ENCODE results near the gene CPSF4. TPM values are rescaled to one million over a fixed set of nuclear protein-coding genes. Genes with fewer than 3 reads are reported as not detected.

The CPSF4 gene
- total RNA-seq, result 38.0 TPM

- peak; percentile 97 for DNase-seq (ENCODE audit: low spot score)
- ATAC-seq, result peak; percentile 95
- intact Hi-C loops (cut with DNase I), result no loop called here
Measured at GRCh38 chr7:99438573-99439480, at the start of gene CPSF4, which contains the start of gene PTCD1. CPSF4 (plus strand) TSS chr7:99438943; CDS start chr7:99439083, 140 bp downstream. PTCD1 (minus strand) TSS chr7:99438798; CDS start chr7:99435242, 3,556 bp downstream.

DNA sequence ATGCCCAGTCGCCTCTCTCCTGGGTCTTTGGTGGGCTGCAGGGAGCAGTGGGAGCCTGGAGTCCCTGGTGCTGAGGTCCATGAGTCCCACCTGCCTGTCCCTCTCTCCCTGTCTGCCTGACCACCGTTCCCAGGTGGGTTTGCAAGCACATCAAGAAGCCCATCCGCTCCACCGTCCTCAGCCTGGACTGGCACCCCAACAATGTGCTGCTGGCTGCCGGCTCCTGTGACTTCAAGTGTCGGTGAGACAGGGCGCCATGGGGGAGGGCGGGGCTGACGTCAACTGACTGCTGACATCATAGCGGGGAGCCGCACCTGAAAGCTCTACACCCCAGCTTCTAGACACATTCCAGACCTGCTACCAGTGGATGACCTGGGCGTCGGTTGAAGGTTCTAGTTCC is 49.0 kb upstream of the CPSF4 start:
- no peak for DNase-seq (ENCODE audit: low spot score)
- no peak for ATAC-seq
- intact Hi-C loops (cut with DNase I), result no loop called here

- intact Hi-C loops (cut with DNase I), result no loop called here
- DNase-seq (ENCODE audit: low spot score) (no peak), ATAC-seq (no peak)
Measured at GRCh38 chr7:99390941-99391602, 47.7 kb upstream of the CPSF4 start.

DNA sequence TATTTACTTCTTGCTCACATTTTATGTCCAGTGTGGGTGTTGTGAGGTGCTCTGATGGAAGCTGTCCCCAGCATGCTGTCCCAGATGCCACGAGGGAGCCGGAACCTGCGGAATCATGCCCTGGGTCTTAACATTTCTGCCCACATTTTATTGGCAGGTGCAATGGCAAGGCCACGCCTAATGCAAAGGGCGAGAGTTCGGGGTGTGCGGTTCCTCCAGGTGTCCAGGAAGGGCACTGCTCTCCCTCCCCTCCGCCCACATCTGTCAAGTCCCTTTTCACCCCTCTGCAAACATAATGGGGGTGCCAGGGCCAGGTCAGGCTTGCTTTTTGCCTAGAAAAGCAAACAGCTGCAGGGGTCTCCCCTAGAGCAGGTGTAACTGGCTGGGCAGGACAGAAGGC is 46.7 kb upstream of the CPSF4 start:
- ATAC-seq, result no peak
- intact Hi-C loops (cut with DNase I), result no loop called here
- DNase-seq (ENCODE audit: low spot score), result no peak

GRCh38 chr7:99392659-99393354 is 45.9 kb upstream of the CPSF4 start:
- peak; percentile 88 for ATAC-seq
- peak; percentile 89 for DNase-seq (ENCODE audit: low spot score)
- intact Hi-C loops (cut with DNase I), result no loop called here

DNA sequence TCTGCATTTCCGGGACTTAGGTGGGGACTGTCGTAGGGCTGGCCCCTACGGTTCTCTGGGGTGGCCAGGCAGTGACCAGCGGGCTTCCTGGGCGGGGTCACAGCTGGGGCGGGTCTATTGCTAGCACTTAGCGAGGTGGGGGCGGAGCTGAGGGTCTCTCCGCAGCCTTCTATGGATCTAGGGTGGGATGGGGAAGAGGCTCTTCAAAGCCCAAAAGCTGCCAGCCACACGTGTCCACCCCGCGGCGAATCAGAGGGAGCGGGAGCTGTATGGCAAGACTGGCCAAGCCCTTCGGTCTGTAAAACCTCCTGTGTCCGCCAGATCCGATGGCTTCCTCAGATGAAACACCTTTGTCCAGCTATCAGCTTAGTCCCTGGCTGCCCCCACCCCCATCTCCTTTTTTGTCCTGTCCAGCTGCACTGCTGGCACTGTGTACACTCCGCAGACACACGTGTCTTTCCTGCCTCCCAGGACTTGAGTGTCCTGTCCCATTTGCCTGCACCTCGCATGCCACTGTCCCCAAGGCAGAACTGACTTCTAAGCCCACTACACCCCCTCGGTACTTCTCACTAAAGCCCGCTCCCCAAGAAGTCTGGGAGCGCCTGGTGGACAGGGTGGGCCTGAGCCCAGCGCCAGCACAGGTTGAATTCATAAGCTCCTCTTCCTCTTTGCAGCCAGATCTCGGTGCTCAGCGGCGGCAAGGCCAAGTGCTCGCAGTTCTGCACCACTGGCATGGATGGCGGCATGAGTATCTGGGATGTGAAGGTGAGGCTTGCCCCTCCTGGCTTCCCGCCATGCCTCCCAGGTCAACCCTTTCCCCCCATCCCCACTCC is 45.2 kb upstream of the CPSF4 start:
- DNase-seq (ENCODE audit: low spot score) (peak; percentile 77), ATAC-seq (peak; percentile 59)
- intact Hi-C loops (cut with DNase I), result no loop called here

DNA sequence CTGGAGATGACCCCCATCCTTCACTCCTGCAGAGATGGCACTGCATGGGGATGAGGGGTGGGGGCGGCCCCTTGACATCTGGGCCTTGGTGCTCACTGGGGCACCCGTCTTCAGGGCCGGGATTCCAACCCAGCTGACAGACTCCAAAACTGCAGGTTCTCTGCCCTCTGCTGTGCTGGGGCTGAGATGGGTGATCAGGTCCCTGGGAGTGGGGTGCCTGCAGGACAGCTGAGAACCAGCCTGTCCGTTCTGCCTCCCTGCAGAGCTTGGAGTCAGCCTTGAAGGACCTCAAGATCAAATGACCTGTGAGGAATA is 44.6 kb upstream of the CPSF4 start:
- DNase-seq (ENCODE audit: low spot score) (no peak), ATAC-seq (no peak)
- intact Hi-C loops (cut with DNase I), result no loop called here

DNA sequence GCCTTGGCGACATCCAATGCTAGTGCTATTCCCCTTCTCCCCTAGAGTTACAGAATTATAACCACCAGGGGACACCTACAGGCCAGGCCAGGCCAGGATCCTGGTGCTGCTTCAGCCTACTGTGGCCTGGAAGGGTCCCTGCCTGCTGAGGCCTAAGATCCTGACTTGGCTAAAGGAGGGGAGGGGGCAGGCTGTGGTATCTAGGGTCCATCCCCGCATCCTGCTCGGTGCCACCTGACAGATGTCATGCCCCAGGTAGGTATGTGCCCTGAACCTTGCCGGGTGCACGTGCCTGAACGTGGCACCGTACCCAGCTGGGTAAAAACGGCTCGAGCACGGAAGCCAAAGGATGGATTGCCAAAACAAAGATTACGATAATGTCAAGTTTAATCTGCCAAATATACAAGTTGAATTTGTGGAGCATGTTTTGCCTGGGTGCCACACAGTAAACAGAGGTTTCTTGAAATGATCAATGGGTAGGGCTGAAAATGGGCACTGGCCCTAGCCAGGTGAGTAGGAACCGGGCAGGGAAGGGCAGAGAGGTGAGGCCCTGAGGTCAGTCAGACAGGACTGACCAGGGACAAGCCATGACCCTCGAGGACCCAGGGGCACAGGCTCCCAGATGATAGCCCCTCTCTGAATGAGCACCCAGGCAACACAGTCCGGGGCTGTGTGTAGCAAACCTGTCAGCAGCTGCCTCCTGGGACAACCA is 43.0 kb upstream of the CPSF4 start:
- intact Hi-C loops (cut with DNase I), result no loop called here
- DNase-seq (ENCODE audit: low spot score) (no peak), ATAC-seq (no peak)

DNA sequence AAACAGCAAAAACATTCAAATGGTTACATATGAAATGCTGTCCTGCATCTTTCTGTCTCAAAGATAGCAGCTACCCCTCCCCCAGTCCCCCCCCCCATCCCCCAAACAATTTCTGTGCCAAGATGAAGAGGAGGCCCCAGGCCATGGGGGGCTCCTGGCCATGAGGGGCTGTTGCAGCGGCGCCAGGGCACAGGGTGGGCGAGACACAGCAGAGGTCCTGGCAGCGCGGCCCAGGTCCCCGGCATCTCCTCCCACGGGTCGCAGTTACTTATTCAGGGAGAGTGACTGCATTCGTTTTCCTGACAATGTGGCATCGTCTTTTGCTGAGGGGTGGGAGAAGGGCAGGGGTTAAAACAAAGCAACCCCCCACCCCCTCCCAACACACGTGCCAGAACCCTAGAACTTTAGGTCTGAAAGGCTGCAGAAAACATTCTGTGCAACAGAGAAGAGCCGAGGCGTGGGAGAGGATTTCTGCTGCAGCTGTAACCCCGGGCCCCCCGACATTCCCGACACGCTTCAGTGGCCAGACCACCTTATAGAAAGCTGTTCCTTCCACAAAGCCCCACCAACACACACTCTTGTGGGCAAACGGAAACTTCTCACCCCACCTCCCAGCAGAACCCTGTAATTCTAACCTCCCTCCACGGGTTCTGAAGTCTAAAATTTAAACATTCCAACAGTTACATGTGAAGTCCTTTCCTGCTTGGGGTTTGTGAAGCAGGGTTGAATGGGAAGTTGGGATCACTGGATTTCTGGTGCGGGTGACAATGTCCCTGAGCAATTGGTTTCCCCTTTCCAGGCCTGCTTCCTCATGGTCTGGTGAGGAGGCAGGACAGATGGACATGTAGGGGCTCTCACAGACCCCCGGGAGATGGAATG is 42.1 kb upstream of the CPSF4 start:
- DNase-seq (ENCODE audit: low spot score), result no peak
- ATAC-seq, result no peak
- intact Hi-C loops (cut with DNase I), result no loop called here

GRCh38 chr7:99397297-99397983 is 41.3 kb upstream of the CPSF4 start:
- no peak for DNase-seq (ENCODE audit: low spot score)
- intact Hi-C loops (cut with DNase I), result no loop called here
- ATAC-seq, result no peak

- no peak for DNase-seq (ENCODE audit: low spot score)
- intact Hi-C loops (cut with DNase I), result no loop called here
- no peak for ATAC-seq
Measured at GRCh38 chr7:99398891-99399445, 39.8 kb upstream of the CPSF4 start.

- DNase-seq (ENCODE audit: low spot score) (no peak), ATAC-seq (no peak)
- intact Hi-C loops (cut with DNase I), result no loop called here
Measured at GRCh38 chr7:99399597-99399996, 39.1 kb upstream of the CPSF4 start.

DNA sequence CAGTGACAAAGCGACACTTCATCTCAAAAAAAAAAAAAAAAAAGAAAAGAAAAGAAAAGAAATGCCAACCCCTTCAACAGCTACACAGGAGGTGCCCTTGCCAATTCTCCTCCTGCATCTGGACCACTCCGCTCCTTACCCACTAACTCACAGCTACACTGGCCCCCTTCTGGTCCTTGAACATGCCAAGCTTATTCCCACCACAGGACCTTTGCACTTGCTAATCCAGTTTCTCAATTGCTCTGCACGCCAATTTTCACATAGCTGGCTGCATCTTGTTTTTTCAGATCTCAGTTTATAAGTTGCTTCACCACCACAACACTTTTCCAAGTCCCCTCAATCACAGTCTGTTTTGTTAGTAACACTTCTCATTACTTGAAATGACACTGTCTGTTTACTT is 35.9 kb upstream of the CPSF4 start:
- intact Hi-C loops (cut with DNase I), result no loop called here
- no peak for DNase-seq (ENCODE audit: low spot score)
- no peak for ATAC-seq

DNA sequence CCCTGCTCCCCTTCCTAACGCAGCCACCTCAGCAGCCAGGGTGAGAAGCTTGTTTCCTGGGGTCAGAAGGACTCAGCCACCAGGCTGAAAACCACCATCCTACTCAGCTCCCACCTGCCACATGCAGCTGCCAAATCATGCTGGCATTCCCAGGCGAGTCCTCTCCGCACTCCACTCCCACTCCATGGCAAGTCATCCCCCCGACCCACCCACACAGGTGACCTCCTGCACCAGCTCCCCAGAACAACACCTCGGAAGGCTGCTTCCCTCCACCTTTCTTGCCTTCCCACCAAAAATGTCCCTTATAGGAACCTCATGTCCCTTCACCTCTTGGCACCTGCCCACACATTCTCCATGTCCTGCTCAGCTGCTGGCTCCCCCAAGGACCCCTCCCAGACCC is 35.0 kb upstream of the CPSF4 start:
- ATAC-seq (no peak), DNase-seq (ENCODE audit: low spot score) (no peak)
- intact Hi-C loops (cut with DNase I), result no loop called here

DNA sequence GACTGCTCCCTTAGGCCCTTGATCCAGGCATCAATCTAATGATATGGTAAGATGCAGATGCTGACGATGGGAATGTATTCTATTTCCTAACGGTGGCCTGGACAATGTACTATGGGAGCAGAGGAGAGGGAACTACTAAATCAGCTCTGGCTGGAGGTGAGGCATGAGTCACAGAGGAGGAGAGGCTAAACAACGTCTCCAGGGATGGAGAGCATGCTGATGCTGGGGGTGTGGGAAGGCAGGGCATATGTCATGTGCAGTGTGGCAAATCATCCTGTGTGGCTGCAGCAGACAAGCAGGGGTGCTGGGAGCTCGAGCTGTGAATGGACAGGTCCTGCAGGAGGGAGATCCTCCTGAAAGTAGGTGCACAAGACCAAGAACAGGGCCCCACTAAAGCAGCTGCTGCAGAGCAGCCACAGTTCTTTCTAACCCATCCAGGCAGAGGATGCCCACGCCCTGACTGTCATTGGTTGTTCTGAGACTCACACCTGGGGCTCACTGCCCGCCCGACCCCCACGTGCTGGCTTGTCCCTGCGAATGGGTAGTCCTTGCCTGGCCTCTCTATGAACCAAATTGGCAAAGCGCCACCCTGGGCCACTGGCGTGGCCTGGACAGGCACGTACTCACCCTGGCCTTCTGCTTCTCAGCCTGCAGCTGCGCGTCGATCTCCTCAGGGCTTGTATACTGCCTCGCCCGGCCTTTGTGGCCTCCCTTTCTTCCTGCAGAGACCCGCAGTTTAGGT is 34.3 kb upstream of the CPSF4 start:
- intact Hi-C loops (cut with DNase I), result no loop called here
- ATAC-seq, result no peak
- DNase-seq (ENCODE audit: low spot score), result peak; percentile 64

- ATAC-seq (no peak), DNase-seq (ENCODE audit: low spot score) (no peak)
- intact Hi-C loops (cut with DNase I), result loop anchor here (5.0 kb wide), 1 partner anchor 412 kb away; no protein-coding TSS in a partner anchor
Measured at GRCh38 chr7:99404977-99405320, 33.8 kb upstream of the CPSF4 start.
